HCT116 (cell line): ENCODE data around the gene RALB.

Source experiments
- CEBPB ChIP-seq: IDR thresholded peaks from 2 replicates; pipeline ENCODE4 v1.6.1; 2012; ENCODE audit warnings: low read depth
- CTCF ChIP-seq, 3 experiments: fragments of 200-600 bp in 1 of 3; sonication (generic) in 1 of 3; IDR thresholded peaks in 2 of 3; conservative IDR thresholded peaks in 1 of 3; 2 replicates each; pipeline ENCODE4 v1.5.1; 2012 to 2017; ENCODE audit warnings: low read depth in 2 of 3, low read length in 2 of 3, antibody characterized with exemption in 1 of 3, borderline replicate concordance in 1 of 3, control low read depth in 1 of 3, mild to moderate bottlenecking in 1 of 3, mixed read lengths in 1 of 3, mixed run types in 1 of 3, moderate library complexity in 1 of 3; ENCODE audit not compliant: insufficient read depth in 1 of 3
- EZH2 ChIP-seq: fragments of 200-600 bp; sonication (generic); IDR thresholded peaks from 2 replicates; pipeline ENCODE4 v1.6.1; 2017; ENCODE audit warnings: antibody characterized with exemption, mixed run types
- EZH2phosphoT487 ChIP-seq: fragments of 200-600 bp; IDR thresholded peaks from 2 replicates; pipeline ENCODE4 v1.6.1; 2018; ENCODE audit warnings: antibody characterized with exemption, borderline replicate concordance
- FOSL1 ChIP-seq: IDR thresholded peaks from 2 replicates; pipeline ENCODE4 v1.6.1; 2012; ENCODE audit warnings: low read depth
- JUND ChIP-seq: IDR thresholded peaks from 2 replicates; pipeline ENCODE4 v1.6.1; 2012
- MAX ChIP-seq: IDR thresholded peaks from 2 replicates; pipeline ENCODE4 v1.6.1; 2012
- POLR2A ChIP-seq: IDR thresholded peaks from 2 replicates; pipeline ENCODE4 v1.7.0; 2011; ENCODE audit warnings: borderline replicate concordance; ENCODE audit not compliant: insufficient read depth, insufficient read length; ENCODE audit errors: extremely low read depth
- SP1 ChIP-seq: IDR thresholded peaks from 2 replicates; pipeline ENCODE4 v1.6.1; 2012; ENCODE audit warnings: low read depth
- ZFX ChIP-seq: fragments of 450-650 bp; IDR thresholded peaks from 2 replicates; pipeline ENCODE4 v1.6.1; 2017

GRCh38 chr2:120262150-120262549, 9.5 kb downstream of the RALB start:
- no peak for TF ChIP-seq EZH2phosphoT487
- TF ChIP-seq CTCF (IDR thresholded peaks at IDR 0.05 in 2 of 3, conservative IDR thresholded peaks at IDR 0.05 in 1 of 3; ENCODE audit: borderline replicate concordance in 1 of 3, insufficient read depth in 1 of 3, low read depth in 2 of 3, low read length in 2 of 3), result no peak
- no peak for TF ChIP-seq EZH2
- TF ChIP-seq MAX, result no peak
- no peak for TF ChIP-seq SP1
- TF ChIP-seq ZFX, result no peak
- TF ChIP-seq POLR2A, result no peak
- TF ChIP-seq FOSL1, result no peak
- TF ChIP-seq CEBPB, result no peak
- TF ChIP-seq JUND, result no peak
